ENCODE results near the gene PSMG4.

Gene PSMG4

DNA sequence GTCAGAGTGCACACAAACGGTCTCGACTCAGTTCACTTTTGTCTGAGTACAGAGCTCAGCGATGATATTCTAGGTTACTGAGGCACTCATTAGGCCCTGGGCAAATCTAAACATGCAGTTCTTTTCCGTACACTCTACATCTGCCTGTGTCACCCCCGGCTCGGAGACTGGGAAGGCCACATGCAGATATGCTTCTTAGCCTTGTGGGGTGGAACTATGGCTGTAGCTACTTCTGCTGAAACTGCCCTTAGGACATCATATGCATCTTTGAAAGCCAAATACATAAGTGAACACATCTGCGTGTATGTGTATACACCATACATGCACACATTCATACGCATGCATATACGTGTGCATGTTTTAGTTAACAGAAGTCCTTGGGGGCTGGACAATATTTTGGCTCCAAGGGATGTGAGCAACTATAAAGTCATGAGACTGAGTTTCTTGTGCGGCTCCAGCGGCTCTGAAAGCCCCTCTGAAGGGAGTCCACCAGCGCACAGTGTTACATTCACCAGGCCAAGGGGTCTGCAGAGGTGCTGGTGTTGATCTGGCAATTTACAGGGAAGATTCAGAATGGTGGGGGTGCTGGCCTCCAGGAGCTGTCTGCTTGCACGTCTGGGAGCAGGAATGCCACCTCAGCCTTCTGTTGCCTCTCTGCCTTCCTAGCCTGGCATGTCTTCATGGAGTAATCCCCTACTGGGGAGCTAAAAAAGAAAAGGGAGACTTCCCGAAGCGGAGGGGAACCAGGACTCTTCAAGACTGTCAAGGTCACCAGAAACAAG lies 31.6 kb downstream of the PSMG4 start:
- no peak for DNase-seq (ENCODE audit: low spot score)
- no peaks in the 10 kb centered on the region for H3K27me3 Mint-ChIP-seq (ENCODE audit: low read depth)
- H3K9me3 Mint-ChIP-seq: no peaks in the 10 kb centered on the region
- H3K36me3 Mint-ChIP-seq (ENCODE audit: low read depth): no peaks in the 10 kb centered on the region
- no peak overlapping the region for H3K27ac Mint-ChIP-seq
- no peaks in the 10 kb centered on the region for H3K4me1 Mint-ChIP-seq (ENCODE audit: low read depth)
- no peak overlapping the region for H3K4me3 Mint-ChIP-seq

DNA sequence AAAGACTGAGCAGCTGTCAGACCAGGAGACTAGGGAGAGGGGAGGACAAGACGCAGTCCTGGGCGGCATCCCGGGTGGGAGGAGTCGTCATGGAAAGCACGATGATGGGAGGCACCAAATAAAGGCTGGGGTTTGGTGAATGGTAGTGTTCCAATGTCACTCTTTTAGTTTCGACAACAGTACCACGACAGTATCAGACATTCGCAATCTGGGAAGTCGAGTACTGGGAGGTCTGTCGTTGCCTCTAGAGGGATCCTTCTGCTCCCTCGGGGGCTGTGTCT lies 32.1 kb downstream of the PSMG4 start:
- H3K4me1 Mint-ChIP-seq (ENCODE audit: low read depth): no peaks in the 10 kb centered on the region
- H3K27me3 Mint-ChIP-seq (ENCODE audit: low read depth): no peaks in the 10 kb centered on the region
- no peak overlapping the region for H3K4me3 Mint-ChIP-seq
- no peak for DNase-seq (ENCODE audit: low spot score)
- H3K36me3 Mint-ChIP-seq (ENCODE audit: low read depth): no peaks in the 10 kb centered on the region
- H3K9me3 Mint-ChIP-seq: no peaks in the 10 kb centered on the region
- H3K27ac Mint-ChIP-seq: no peak overlapping the region

DNA sequence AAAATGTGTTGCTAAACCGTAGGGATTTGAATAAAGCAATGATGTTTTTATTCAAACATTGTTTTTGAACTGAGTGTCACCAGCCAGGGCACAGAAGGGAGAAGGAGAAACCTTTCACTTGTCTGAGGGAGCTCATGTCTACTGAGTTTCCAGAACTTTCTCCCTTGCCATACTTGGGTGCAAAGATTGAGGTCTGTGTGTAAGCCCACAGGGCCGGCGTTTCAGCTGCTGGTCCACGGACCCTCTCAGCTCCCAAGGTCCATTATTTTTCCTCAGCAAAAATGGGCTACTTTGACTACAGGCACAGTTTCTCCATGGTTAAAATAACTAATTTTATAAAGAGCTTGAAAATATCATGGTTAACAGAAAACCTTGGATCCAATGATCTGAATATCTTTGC lies 32.6 kb downstream of the PSMG4 start:
- Mint-ChIP-seq H3K27me3 (ENCODE audit: low read depth) (no peaks in the 10 kb centered on the region), H3K9me3 (no peaks in the 10 kb centered on the region), H3K27ac (no peak overlapping the region), H3K4me1 (ENCODE audit: low read depth) (no peaks in the 10 kb centered on the region), H3K4me3 (no peak overlapping the region), H3K36me3 (ENCODE audit: low read depth) (no peaks in the 10 kb centered on the region)
- DNase-seq (ENCODE audit: low spot score): no peak

DNA sequence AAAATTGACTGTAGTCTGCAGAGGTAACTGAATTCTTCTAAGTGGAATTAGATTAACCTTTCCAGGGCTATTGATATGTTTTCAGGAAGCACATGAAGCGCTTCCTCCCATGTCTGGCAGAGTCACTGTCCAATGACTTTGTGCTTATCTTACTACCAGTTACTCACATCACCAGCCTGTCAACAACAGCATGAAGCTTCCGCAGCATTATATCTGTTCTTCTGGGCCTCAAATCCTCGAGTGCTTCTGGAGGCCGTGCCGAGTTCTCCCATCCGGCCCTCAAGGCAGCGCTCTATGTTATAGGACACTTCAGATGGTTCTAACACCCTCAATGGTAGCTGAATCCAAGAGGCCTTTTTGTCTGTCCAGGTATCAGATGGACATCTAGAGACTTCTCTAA lies 33.2 kb downstream of the PSMG4 start:
- H3K4me1 Mint-ChIP-seq (ENCODE audit: low read depth): no peaks in the 10 kb centered on the region
- H3K27me3 Mint-ChIP-seq (ENCODE audit: low read depth): no peaks in the 10 kb centered on the region
- no peak overlapping the region for H3K27ac Mint-ChIP-seq
- no peaks in the 10 kb centered on the region for H3K36me3 Mint-ChIP-seq (ENCODE audit: low read depth)
- DNase-seq (ENCODE audit: low spot score): no peak
- H3K9me3 Mint-ChIP-seq: no peaks in the 10 kb centered on the region
- H3K4me3 Mint-ChIP-seq: no peak overlapping the region

DNA sequence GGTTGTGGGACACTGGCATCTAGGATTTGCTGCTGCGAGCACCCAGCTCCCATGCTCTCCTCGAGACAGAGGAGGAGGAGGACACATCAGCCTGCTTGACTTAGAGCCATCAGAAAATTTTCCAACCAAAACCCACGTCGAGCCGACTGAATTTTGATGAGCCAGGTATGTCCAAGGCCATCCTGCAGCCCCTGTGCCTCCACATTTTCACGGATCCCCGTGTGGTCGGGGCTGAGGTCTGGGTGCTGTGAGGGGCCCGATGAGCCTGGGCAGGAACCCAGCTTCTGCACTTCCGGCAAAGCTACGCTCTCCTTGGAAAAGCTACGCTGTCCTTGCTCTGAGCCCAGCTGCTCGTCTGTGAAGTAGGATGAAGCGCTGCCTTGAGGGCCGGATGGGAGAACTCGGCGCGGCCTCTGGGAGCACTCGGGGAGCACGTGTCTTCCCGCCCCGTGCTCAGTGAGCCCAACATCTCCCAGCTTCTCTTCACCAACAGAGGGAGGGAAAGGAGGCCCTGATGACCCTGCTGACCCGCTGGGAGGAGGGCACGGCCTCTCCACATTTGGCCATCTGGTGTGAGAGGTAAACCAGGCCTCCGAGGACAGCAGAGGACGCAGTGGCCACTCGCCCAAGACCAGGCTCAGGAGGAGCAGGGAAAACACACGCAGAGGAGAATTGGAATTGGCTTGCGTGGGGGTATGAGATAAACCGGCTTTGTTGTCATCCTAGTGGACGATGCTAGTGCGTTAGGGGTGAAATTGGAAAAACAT lies 33.9 kb downstream of the PSMG4 start:
- Mint-ChIP-seq H3K36me3 (ENCODE audit: low read depth) (no peaks in the 10 kb centered on the region), H3K27me3 (ENCODE audit: low read depth) (no peaks in the 10 kb centered on the region), H3K27ac (no peak overlapping the region), H3K9me3 (no peaks in the 10 kb centered on the region), H3K4me1 (ENCODE audit: low read depth) (no peaks in the 10 kb centered on the region), H3K4me3 (no peak overlapping the region)
- no peak for DNase-seq (ENCODE audit: low spot score)

DNA sequence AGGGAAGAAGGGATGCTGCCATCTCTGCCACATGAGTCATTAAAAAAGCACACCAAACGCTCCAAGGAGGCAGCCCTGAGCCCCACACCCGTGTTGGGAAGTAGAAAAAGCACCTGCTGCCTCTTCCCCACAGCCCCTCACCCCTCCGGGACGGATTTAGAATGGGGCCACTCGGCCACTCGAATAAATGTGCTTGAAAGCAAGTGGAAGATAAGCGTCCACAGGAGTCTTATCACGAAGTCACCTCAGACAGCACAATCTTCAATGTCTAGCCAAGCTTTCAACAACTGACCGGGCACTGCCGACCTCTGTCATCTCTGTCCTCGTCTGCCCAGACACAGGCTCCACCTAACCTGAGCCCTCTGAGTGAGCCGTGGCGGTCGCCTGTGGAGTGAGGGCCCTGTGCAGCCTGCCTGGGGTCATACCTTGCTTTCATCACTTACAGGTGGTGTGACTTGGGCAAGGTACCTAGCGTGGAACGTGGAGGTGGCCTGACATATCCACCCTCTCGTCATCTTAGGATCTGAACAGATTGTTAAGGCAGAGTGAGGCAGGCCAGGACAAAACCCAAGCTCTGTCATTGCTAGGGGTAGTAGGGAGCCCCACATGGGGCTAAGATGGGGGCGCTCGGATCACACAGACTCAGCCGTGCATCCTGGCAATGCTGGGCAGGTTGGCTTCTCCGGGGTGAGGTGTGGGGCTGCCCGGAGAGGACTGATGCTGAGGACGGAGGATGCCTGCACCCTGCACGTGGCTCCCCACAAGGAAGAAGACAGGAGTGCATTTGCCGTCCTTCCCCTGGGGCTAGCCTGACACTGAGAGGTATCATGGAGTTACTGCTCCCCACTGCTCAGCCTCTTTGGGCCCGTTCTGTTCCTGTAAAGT lies 34.8 kb downstream of the PSMG4 start:
- H3K27ac Mint-ChIP-seq: no peak overlapping the region
- no peaks in the 10 kb centered on the region for H3K4me1 Mint-ChIP-seq (ENCODE audit: low read depth)
- no peak overlapping the region for H3K4me3 Mint-ChIP-seq
- no peaks in the 10 kb centered on the region for H3K9me3 Mint-ChIP-seq
- DNase-seq (ENCODE audit: low spot score): no peak
- H3K27me3 Mint-ChIP-seq (ENCODE audit: low read depth): no peaks in the 10 kb centered on the region
- H3K36me3 Mint-ChIP-seq (ENCODE audit: low read depth): no peaks in the 10 kb centered on the region

DNA sequence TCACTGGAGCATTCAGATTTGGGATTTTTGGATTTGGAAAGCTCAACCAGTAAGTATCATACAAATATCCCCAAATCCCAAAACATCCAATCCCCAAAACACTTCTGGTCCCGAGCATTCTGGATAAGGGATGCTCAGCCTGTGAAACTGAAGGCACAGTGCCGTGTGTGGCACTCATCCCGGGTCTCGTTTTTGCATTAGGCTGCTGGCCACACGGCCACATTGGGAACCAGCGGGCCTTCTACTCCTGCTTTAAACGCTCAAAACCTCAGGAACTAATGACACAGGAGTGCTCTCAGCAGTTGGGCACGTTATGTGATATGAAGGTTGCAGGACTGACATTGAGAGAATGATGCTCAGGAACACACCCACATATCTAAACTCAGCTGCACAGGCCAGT lies 35.6 kb downstream of the PSMG4 start:
- no peak overlapping the region for H3K4me3 Mint-ChIP-seq
- H3K27me3 Mint-ChIP-seq (ENCODE audit: low read depth): no peaks in the 10 kb centered on the region
- no peak overlapping the region for H3K27ac Mint-ChIP-seq
- H3K9me3 Mint-ChIP-seq: no peaks in the 10 kb centered on the region
- no peaks in the 10 kb centered on the region for H3K36me3 Mint-ChIP-seq (ENCODE audit: low read depth)
- DNase-seq (ENCODE audit: low spot score): no peak
- H3K4me1 Mint-ChIP-seq (ENCODE audit: low read depth): no peaks in the 10 kb centered on the region

DNA sequence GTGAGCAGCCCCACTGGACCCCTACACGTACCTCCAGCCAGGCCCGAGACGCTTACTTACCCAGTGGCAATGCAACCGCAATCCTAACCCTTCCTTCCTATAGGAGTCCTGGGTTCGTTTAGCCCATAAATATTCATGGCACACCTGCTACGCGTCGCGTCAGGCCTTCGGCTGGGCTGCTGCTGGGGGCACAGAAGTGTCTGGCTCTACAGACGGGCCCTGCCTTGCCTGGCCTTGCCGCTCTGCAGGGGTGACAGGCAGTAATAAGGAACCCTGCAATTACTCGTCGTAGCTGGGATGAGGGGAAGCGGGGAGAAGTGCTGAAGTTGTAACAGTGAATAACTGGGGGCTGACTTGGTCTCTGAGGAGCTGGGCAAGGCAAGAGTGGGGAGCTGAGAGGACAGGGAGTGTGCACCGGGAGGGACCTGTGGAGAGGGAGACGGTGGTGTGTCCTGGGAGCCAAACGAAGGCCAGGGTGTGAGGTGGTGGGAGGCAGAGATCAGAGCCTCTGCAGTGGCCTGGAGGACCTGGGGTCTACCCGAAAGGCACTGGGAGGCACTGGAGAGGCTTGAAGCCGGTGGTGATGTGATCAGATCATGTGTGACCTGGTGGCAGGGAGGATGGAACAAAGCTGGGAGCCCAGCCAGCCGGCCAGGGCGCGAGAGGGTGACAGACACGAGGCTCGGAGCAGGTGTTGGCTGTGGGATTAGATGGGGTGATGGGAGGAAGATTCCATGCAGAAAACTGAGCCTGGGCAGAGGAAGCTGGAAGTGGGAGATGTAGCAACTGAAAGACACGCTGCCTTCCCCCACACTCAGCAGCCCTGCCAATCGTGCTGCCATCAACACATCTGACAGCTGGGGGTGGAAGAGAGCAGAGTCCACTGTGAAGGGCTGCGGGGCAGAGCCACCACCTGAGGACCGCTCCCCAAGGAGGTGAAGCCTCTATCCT lies 36.4 kb downstream of the PSMG4 start:
- no peaks in the 10 kb centered on the region for H3K9me3 Mint-ChIP-seq
- H3K27ac Mint-ChIP-seq: no peak overlapping the region
- no peaks in the 10 kb centered on the region for H3K4me1 Mint-ChIP-seq (ENCODE audit: low read depth)
- no peaks in the 10 kb centered on the region for H3K36me3 Mint-ChIP-seq (ENCODE audit: low read depth)
- no peak overlapping the region for H3K4me3 Mint-ChIP-seq
- no peaks in the 10 kb centered on the region for H3K27me3 Mint-ChIP-seq (ENCODE audit: low read depth)
- no peak for DNase-seq (ENCODE audit: low spot score)

DNA sequence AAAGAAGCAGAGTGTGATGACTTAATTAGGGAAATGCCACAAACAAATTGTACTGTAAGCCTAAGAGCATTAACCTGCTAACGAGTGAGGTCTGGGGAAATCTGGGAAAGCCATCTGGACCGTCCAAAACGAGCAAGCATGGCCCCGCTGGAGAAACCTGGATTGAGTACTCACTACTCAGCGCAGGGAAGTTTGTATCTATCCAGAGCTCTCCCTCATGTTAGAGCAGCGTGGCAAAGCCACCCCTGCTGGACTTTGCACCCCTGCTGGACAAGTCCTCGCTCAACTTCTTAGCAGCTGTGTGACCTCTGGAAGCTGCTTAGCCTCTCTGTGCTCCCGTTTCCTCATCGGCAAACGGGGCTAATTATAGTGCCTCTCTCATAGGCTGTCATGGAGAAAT lies 37.3 kb downstream of the PSMG4 start:
- H3K36me3 Mint-ChIP-seq (ENCODE audit: low read depth): no peaks in the 10 kb centered on the region
- H3K27me3 Mint-ChIP-seq (ENCODE audit: low read depth): no peaks in the 10 kb centered on the region
- DNase-seq (ENCODE audit: low spot score): no peak
- H3K4me3 Mint-ChIP-seq: no peak overlapping the region
- no peaks in the 10 kb centered on the region for H3K9me3 Mint-ChIP-seq
- no peak overlapping the region for H3K27ac Mint-ChIP-seq
- H3K4me1 Mint-ChIP-seq (ENCODE audit: low read depth): no peaks in the 10 kb centered on the region

DNA sequence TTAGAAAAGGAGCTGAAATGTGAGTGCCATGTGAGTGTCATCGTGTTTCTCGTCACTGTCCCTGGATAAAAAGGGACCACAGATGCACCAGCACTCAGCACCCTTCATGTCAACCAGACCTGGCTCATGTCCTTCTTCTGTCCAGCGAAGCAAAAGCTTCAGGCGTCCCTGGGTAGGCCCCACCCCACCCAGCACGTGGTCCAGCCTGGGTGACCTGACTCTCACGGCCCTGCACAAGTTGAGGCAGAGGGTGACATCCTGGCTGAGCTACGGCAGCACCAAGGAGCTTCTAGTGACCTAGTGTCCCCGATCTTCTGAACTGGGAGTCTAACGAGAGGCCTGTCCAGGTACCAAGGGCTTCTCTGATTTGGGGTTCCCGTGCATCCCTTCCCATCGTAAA lies 37.8 kb downstream of the PSMG4 start:
- no peak for DNase-seq (ENCODE audit: low spot score)
- no peaks in the 10 kb centered on the region for H3K9me3 Mint-ChIP-seq
- H3K27me3 Mint-ChIP-seq (ENCODE audit: low read depth): peaks cover 1% of the 10 kb centered on the region
- no peak overlapping the region for H3K27ac Mint-ChIP-seq
- no peaks in the 10 kb centered on the region for H3K36me3 Mint-ChIP-seq (ENCODE audit: low read depth)
- no peak overlapping the region for H3K4me3 Mint-ChIP-seq
- no peaks in the 10 kb centered on the region for H3K4me1 Mint-ChIP-seq (ENCODE audit: low read depth)

DNA sequence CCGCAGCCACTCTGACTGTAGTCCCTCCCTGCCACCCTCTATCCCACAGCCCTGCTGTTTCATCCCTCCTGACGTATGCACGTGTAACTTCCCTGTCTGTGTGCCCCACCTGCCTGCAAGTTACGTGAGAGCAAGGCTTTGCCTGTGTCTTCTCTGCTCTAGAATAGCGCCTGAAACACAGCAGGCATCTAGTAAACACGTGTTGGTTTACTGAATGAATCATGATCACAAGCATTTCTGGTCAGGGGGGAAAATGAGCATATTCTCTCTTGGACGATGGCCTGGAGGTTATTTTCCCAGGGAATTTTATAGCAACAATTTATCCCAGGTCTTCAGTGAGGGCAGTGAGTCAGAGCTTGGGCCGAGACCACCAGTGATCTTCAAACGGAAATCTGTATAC lies 38.3 kb downstream of the PSMG4 start:
- Mint-ChIP-seq H3K4me3 (no peak overlapping the region), H3K4me1 (ENCODE audit: low read depth) (no peaks in the 10 kb centered on the region), H3K27me3 (ENCODE audit: low read depth) (peaks cover 3% of the 10 kb centered on the region), H3K9me3 (no peaks in the 10 kb centered on the region), H3K36me3 (ENCODE audit: low read depth) (no peaks in the 10 kb centered on the region), H3K27ac (no peak overlapping the region)
- no peak for DNase-seq (ENCODE audit: low spot score)

DNA sequence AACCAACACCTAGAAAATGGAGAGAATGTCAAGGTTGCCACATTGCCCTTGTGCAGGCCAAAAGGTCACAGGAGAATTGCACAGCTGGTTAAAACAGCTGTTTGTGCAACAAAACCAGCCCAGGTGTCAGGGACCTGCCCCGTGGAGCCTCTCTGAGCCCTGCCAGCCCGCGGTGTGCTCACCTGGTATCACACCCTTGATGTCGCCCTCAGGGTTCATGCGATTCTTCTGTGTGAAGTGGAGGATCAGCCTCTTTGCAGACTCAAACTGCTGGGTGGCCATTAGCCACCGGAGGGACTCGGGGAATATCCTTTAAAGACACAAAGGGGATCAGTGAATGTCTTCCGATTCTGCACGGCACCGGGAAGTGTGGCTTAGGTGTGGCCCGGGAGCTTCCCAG lies 39.2 kb downstream of the PSMG4 start:
- Mint-ChIP-seq H3K27ac (no peak overlapping the region), H3K36me3 (ENCODE audit: low read depth) (no peaks in the 10 kb centered on the region), H3K9me3 (no peaks in the 10 kb centered on the region), H3K4me3 (no peak overlapping the region), H3K4me1 (ENCODE audit: low read depth) (no peaks in the 10 kb centered on the region), H3K27me3 (ENCODE audit: low read depth) (peaks cover 10% of the 10 kb centered on the region)
- DNase-seq (ENCODE audit: low spot score): no peak

DNA sequence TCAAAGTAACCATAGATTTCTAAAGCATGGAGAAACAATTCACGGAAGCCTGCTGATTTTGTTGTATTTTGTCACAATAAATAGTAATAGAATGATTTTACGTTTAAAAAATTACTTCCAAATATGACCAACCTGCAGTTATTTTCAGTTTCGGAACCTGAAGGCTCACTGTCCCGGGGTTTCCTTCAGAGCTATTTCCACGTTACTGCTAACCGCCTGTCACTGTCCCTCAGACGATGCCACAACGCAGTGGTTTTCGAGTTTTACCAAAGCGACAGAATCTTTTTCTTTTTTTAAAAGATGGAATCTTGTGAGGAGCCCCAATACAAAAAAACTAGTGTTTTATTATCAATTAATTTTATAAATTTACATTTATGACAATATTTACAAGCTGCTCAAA lies 40.5 kb downstream of the PSMG4 start:
- peaks cover 11% of the 10 kb centered on the region for H3K27me3 Mint-ChIP-seq (ENCODE audit: low read depth)
- no peak overlapping the region for H3K27ac Mint-ChIP-seq
- H3K4me3 Mint-ChIP-seq: no peak overlapping the region
- no peak for DNase-seq (ENCODE audit: low spot score)
- no peaks in the 10 kb centered on the region for H3K4me1 Mint-ChIP-seq (ENCODE audit: low read depth)
- no peaks in the 10 kb centered on the region for H3K36me3 Mint-ChIP-seq (ENCODE audit: low read depth)
- no peaks in the 10 kb centered on the region for H3K9me3 Mint-ChIP-seq
